ENCODE measurements around the gene POU2F2. TPM values are rescaled to one million over a fixed set of nuclear protein-coding genes. Genes with fewer than 3 reads are reported as not detected.

Gene POU2F2
- polyA plus RNA-seq (2013, experiment 1 of 2; ENCODE audit: insufficient read length), result 2.8 TPM
- polyA plus RNA-seq (2013, experiment 2 of 2; ENCODE audit: insufficient read length), result 3.0 TPM

GRCh38 chr19:42132030-42132628 is at the start of gene POU2F2:
Gene POU2F2, minus strand, starts transcription at chr19:42132446. Its CDS starts 35 bp downstream, at chr19:42132411.
- peak; percentile 20 for DNase-seq

DNA sequence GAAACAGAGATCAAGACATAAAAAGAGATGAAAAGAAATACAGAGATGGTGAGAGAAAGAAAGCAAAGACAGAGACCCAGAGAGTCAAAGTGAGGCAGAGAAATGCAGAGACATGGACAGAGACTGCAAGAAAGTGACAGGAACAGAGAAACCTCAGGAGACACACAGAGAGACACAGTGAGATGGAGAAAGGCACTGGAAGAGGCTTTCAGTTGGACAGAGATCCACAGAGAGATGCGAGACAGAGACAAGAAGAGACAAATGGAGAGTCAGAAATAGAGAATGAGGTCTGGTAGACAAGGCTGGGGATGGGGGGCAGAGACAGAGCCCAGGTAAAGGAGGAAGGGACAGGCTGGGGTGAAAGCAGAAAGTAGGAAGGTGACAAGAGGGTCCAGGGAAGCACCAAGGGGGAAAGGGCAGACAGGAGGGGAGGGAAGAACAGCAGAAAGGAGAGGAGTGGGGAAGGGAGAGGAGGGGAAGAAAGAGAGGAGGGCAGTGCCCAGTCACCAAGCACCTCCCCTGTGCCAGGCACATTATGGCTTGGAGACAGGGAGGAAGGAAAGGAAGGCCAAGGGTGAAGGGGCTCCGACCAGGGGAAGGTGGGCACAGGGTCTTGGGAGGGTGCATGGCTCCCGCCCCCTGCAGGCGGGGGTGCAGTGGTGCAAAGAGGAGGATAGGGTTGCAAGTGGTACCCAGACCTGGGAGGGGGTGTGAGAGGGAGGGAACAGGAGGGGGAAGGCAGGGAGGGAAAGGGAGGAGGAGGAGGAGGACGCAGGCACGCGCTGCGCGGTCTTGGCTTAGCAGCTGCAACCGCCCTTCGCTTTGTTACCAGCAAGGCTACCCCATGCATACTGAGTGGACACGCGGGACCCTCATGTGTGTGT is 46.8 kb upstream of the POU2F2 start:
- peak; percentile 9 for DNase-seq

DNA sequence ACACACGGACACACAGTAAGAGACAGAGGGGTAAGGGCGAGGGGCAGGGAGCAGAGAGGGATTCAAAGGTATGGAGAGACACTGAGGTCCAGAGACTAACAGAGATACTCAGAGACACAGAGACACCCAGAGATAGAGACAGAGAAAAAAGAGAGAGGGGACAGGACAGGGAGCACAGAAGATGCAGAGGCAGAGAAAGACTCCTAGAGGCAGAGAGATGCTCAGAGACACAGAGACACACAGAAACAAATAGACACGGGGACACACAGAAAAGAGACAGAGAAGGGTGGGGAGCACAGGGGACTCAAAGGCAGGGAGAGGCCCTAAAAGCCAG is 45.4 kb upstream of the POU2F2 start:
- no peak for DNase-seq

DNA sequence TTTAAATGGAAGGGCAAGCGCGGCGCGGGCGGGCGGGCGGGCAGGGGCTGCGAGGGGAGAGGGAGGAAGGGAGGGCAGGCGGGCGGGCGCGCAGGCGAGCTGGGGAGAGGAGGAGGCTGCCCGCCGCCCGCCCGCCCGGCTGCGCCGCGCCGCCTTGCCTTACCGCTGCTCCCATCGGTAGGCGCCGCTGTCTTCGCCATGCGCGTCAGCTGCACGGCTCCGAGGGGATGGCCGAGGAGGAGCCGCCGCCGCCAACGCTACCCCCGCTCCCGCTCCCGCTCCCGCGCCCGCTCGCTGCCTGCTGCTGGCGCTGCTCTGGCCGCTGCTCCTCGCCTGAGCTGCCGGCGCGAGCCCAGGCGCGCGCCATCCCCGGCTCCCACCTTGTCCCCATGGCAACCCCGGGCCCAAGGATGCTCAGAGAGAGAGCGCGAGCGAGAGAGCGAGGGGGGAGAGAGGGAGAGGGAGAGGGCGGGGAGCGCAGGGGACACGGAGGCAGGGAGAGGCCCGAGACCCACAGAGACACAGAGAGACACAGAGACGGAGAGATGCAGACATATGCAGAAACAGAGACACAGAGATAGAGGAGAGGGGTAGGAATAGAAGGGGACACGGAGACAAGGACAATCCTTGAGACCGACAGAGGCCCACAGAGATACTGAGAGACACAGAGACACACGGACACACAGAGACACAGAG is 44.9 kb upstream of the POU2F2 start:
- peak; percentile 77 for DNase-seq

- DNase-seq, result no peak
Measured at GRCh38 chr19:42176649-42176989, 44.4 kb upstream of the POU2F2 start.

- peak; percentile 15 for DNase-seq
Measured at GRCh38 chr19:42175952-42176648, 43.9 kb upstream of the POU2F2 start.

- no peak for DNase-seq
Measured at GRCh38 chr19:42174958-42175734, 42.9 kb upstream of the POU2F2 start.

GRCh38 chr19:42174188-42174587 is 41.9 kb upstream of the POU2F2 start:
- DNase-seq, result no peak

DNA sequence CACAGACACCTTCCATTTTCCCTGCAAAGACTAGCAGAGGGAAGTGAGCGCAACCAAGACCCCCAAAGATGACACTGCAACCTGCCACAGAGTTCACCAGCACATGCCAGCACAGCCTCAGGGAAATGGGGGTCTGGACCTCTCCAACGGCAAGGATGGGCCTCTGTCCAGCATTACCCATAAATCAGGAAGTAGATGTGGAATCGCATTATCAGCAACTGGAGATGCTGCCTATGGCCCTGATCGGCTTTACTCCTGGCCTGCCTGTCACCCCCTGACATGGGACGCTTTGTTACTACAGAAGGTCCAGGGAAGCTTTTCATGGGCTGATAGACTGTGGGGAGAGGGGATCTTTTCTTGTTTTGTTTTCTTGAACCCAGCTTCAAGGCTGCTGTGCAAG is 41.4 kb upstream of the POU2F2 start:
- DNase-seq, result no peak

DNA sequence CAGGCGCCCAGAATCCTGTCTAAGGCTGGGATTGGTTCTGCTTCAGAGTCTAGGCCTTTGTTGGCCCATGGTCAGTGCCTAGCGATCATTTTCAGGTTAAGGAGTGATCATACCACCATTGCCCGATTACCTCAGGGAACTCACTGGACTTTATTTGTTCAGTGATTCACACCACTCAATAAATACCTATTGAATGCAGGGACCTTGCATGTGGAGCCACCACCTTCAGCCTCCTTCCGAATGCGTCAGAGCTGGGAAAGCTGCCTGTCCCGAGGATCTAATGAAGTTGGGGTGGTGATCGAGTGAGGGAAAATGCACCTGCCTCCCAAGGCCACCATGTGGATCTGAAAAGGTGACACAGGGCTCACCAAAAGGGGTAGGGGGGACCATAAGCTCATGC is 40.0 kb upstream of the POU2F2 start:
- no peak for DNase-seq

DNA sequence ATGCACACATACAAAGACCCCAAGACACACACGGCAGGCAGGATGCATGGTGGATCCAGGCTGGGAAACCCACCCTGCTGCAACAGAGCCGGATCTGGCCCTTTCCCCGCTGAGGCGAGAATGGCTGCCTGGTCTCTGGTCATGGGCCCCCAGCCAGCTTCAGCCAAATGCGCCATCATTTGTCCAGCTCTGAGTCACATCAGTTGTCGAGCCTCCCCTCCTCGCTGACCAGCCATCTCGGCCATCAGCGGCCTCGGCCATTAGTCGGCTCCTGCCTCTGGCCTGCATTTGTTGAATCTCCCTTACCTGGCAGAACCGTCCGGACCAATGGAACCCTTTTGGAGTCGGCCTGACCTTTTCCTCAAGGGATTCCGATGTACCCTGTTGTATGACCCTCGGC is 38.5 kb upstream of the POU2F2 start:
- DNase-seq, result no peak

- no peak for DNase-seq
Measured at GRCh38 chr19:42169486-42170413, 37.5 kb upstream of the POU2F2 start.

DNA sequence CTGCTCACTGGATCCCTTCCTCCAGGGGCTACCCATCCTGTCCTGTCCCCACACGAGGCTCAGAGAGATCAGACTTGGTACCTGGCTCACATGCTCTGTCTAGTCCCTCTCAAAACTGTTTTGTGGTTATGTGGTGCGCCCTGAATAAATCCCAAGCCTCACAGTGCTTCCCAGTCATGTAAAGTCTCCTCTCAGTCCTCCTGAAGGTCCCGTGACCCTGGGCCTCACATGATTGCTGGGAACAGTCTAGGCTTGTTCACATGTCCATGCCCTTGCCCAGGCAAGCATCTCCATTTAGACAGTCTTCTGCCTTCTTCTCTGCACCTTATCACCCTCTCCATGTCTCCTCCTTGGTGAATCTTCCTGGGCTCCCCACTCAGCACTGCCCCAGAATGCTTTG is 36.0 kb upstream of the POU2F2 start:
- no peak for DNase-seq

GRCh38 chr19:42166316-42166715 is 34.1 kb upstream of the POU2F2 start:
- no peak for DNase-seq

DNA sequence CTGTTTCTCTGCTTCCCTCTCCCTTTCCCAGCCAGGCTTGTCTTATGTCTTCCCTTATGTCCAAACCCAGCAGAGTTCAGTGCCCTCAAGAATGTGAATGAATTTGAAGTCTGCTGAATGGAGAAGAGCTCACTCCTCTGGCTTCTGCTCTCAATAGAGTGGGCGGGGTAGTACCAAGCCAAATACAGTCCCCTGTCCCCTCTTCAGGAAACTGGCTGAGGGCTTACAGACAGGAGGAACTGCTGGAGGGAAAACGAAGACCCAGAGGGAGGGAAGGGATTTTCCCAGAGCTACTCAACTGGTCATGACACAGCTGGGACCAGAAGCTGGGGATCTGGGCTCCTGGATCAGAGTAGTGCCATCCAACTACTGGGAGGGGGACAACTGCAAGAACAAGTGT is 32.9 kb upstream of the POU2F2 start:
- no peak for DNase-seq

DNA sequence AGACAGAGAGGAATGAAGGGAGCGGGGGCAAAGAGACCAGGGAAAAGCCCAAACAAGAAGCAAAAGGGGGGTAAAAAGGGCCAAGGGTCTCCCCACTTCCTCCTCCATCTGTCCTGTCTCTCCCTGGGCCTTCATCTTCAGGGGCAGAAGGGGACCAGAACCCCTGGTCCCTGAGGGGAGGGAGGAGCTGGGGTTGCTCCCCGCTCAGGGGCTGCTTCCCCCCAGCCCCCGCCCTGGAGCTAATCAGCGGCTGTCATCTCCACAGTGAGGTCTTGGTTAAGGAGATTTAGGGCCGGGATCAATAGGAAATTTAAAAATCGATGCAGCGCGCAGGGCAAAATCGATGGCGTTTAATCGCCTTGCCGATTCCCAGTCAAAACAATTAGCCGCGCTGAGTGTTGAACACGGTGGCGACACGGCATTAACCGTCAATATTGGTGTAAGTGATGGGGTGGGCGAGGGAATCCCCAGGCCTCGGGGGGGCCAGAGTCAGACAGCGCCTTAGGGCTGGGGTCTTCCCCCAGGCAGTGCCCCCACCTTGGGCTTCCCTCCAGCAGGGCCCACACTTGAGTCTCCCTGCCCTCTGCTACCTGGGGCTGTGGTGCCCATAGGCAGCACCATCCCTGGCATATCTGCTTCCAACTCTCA is 29.5 kb upstream of the POU2F2 start:
- DNase-seq, result no peak

- DNase-seq, result no peak
Measured at GRCh38 chr19:42159942-42160341, 27.7 kb upstream of the POU2F2 start.

- DNase-seq, result no peak
Measured at GRCh38 chr19:42158926-42159325, 26.7 kb upstream of the POU2F2 start.

DNA sequence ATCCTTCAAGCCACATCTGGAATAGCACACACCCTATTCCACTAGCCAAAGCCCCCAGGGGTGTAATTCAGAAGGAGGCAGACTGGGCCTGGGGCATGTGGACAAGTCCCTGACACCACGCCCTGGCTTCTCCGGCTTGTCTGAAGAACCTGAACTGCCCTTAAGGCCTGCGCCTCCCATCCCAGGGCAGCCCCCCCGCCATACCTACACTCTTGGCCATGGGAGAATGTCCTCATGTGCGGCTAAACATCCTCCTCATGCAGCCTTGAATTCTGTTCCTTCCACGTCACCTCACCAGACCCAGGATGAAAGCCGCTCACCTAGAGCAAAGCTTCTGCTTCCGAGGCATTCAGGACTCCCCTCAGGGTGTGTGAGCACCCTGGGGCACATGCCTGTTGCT is 24.3 kb upstream of the POU2F2 start:
- no peak for DNase-seq

- DNase-seq, result no peak
Measured at GRCh38 chr19:42155796-42156195, 23.6 kb upstream of the POU2F2 start.

Data from fibroblast of skin of scalp (primary cell).